H1 (cell line): ENCODE measurements around the gene BCO2. TPM values are rescaled to one million over a fixed set of nuclear protein-coding genes. Genes with fewer than 3 reads are reported as not detected.

Source experiments
- CTCF ChIA-PET: fragments of 300-600 bp; sonication (Branson Sonifier 250); formaldehyde crosslinking; loops from one replicate; lab custom pipeline; 2021; ENCODE audit not compliant: partially characterized antibody; lab: Charles Lee
- POLR2A ChIA-PET: fragments of 300-600 bp; sonication (Branson Sonifier 250); formaldehyde crosslinking; loops from one replicate; lab custom pipeline; 2021; ENCODE audit warnings: inconsistent platforms; ENCODE audit not compliant: partially characterized antibody; lab: Charles Lee
- DNase-seq, 2 experiments: peaks; one replicate each; pipeline versions ENCODE4 v3.0.0 to v3.0.0-alpha.2; 2010 to 2022; ENCODE audit warnings: low spot score in 2 of 2, low read depth in 1 of 2, mixed read lengths in 1 of 2
- FAIRE-seq: peaks from 2 replicates; lab custom pipeline; 2011; peaks lifted over from hg19 to GRCh38; lab: Jason Lieb, UNC
- H2AFZ ChIP-seq: 2 replicates; pipeline ENCODE4 v1.8.1; 2012; ENCODE audit warnings: low read length, inconsistent platforms
- H2AK5ac ChIP-seq: 2 replicates; pipeline ENCODE4 v1.6.1; 2013; ENCODE audit warnings: low read depth, low read length
- H2BK120ac ChIP-seq: replicated peaks from 2 replicates; pipeline ENCODE3; 2013; ENCODE audit warnings: low read depth, low read length, inconsistent platforms
- H2BK12ac ChIP-seq: 2 replicates; pipeline ENCODE4 v1.6.1; 2013; ENCODE audit warnings: low read depth, low read length
- H2BK15ac ChIP-seq: 2 replicates; pipeline ENCODE4 v1.6.1; 2013; ENCODE audit warnings: low read length
- H2BK20ac ChIP-seq: 2 replicates; pipeline ENCODE4 v1.6.1; 2013; ENCODE audit warnings: low read length
- H2BK5ac ChIP-seq: 2 replicates; pipeline ENCODE4 v1.6.1; 2013; ENCODE audit warnings: low read depth, low read length
- H3K14ac ChIP-seq: 2 replicates; pipeline ENCODE4 v1.6.1; 2013; ENCODE audit warnings: inconsistent platforms; ENCODE audit not compliant: insufficient read length
- H3K18ac ChIP-seq: 2 replicates; pipeline ENCODE4 v1.6.1; 2013; ENCODE audit warnings: low read length; ENCODE audit errors: extremely low read depth
- H3K23ac ChIP-seq: 2 replicates; pipeline ENCODE4 v1.6.1; 2013; ENCODE audit warnings: inconsistent platforms; ENCODE audit not compliant: insufficient read length
- H3K23me2 ChIP-seq: 2 replicates; pipeline ENCODE4 v1.6.1; 2013; ENCODE audit warnings: low read depth, low read length
- H3K27ac ChIP-seq: 2 replicates; pipeline ENCODE4 v1.6.1; 2011; ENCODE audit warnings: low read depth, low read length, inconsistent platforms
- H3K27me3 ChIP-seq, 4 experiments: replicated peaks in 1 of 4; 1 replicate in 1 of 4; 2 replicates in 3 of 4; pipeline versions ENCODE4 v1.6.1 to v1.8.1; 2011 to 2013; ENCODE audit warnings: low read length in 3 of 4, mild to moderate bottlenecking in 3 of 4, inconsistent platforms in 2 of 4, mixed read lengths in 2 of 4, moderate library complexity in 1 of 4; ENCODE audit not compliant: control insufficient read depth in 3 of 4, insufficient read depth in 3 of 4; ENCODE audit errors: extremely low read depth in 1 of 4
- H3K36me3 ChIP-seq, 4 experiments: 2 replicates each; pipeline versions ENCODE4 v1.6.1 to v1.8.1; 2011 to 2013; ENCODE audit warnings: mild to moderate bottlenecking in 4 of 4, low read length in 3 of 4, moderate library complexity in 2 of 4, control low read depth in 1 of 4, inconsistent platforms in 1 of 4; ENCODE audit not compliant: insufficient read depth in 4 of 4, control insufficient read depth in 2 of 4
- H3K4ac ChIP-seq: replicated peaks from 2 replicates; pipeline ENCODE3; 2013; ENCODE audit warnings: low read length, low read depth, mixed read lengths, inconsistent platforms; ENCODE audit not compliant: insufficient read length
- H3K4me1 ChIP-seq, 4 experiments: replicated peaks in 1 of 4; 1 replicate in 1 of 4; 2 replicates in 3 of 4; pipeline versions ENCODE4 v1.6.1 to v1.8.1; 2011 to 2013; ENCODE audit warnings: low read length in 3 of 4, inconsistent platforms in 2 of 4, mixed read lengths in 1 of 4; ENCODE audit not compliant: insufficient read depth in 4 of 4, control insufficient read depth in 3 of 4
- H3K4me2 ChIP-seq, 2 experiments: 2 replicates each; pipeline versions ENCODE4 v1.6.1 to v1.8.1; 2011 to 2013; ENCODE audit warnings: low read depth in 2 of 2, low read length in 2 of 2, control low read depth in 1 of 2, inconsistent platforms in 1 of 2, mild to moderate bottlenecking in 1 of 2; ENCODE audit not compliant: insufficient read depth in 1 of 2
- H3K4me3 ChIP-seq, 4 experiments: fragments of 200-600, 300-600 bp in 1 of 4; sonication (generic), shearing (Covaris generic), sonication (Bioruptor Twin) in 1 of 4; 2 replicates each; pipeline versions ENCODE4 v1.5.1 to v1.8.1; 2011 to 2016; ENCODE audit warnings: low read length in 4 of 4, low read depth in 3 of 4, control low read depth in 2 of 4, inconsistent platforms in 2 of 4, mild to moderate bottlenecking in 2 of 4, mixed read lengths in 1 of 4, moderate library complexity in 1 of 4; ENCODE audit not compliant: insufficient read depth in 2 of 4; ENCODE audit errors: extremely low read depth in 1 of 4
- H3K56ac ChIP-seq: replicated peaks from 2 replicates; pipeline ENCODE3; 2013; ENCODE audit warnings: low read depth, mild to moderate bottlenecking, mixed read lengths, low read length, inconsistent platforms; ENCODE audit not compliant: insufficient read length
- H3K79me1 ChIP-seq: 2 replicates; pipeline ENCODE4 v1.6.1; 2013; ENCODE audit warnings: low read depth, low read length, control low read depth
- H3K79me2 ChIP-seq, 2 experiments: 2 replicates each; pipeline versions ENCODE4 v1.6.1 to v1.8.1; 2012 to 2013; ENCODE audit warnings: low read length in 2 of 2, mild to moderate bottlenecking in 2 of 2, inconsistent platforms in 1 of 2; ENCODE audit not compliant: insufficient read depth in 2 of 2, control insufficient read depth in 1 of 2
- H3K9ac ChIP-seq, 4 experiments: replicated peaks in 1 of 4; 1 replicate in 1 of 4; 2 replicates in 3 of 4; pipeline versions ENCODE4 v1.6.1 to v1.8.1; 2011 to 2013; ENCODE audit warnings: low read depth in 3 of 4, low read length in 3 of 4, control low read depth in 2 of 4, mild to moderate bottlenecking in 2 of 4, moderate library complexity in 2 of 4, inconsistent platforms in 1 of 4; ENCODE audit errors: extremely low read depth in 1 of 4
- H3K9me3 ChIP-seq, 2 experiments: 2 replicates each; pipeline versions ENCODE4 v1.6.1 to v1.8.1; 2012 to 2013; ENCODE audit warnings: mild to moderate bottlenecking in 2 of 2, moderate library complexity in 2 of 2, control low read depth in 1 of 2, inconsistent platforms in 1 of 2, low read depth in 1 of 2, low read length in 1 of 2, mixed read lengths in 1 of 2; ENCODE audit not compliant: insufficient read depth in 2 of 2
- H4K20me1 ChIP-seq, 2 experiments: replicated peaks in 1 of 2; 2 replicates each; pipeline versions ENCODE3 to v1.8.1; 2011 to 2013; ENCODE audit warnings: inconsistent platforms in 2 of 2, low read length in 2 of 2, mild to moderate bottlenecking in 1 of 2; ENCODE audit not compliant: insufficient read depth in 2 of 2, control insufficient read depth in 1 of 2
- H4K5ac ChIP-seq: 2 replicates; pipeline ENCODE4 v1.6.1; 2013; ENCODE audit warnings: low read length, low read depth, mixed read lengths, inconsistent platforms; ENCODE audit not compliant: insufficient read length
- H4K8ac ChIP-seq: 2 replicates; pipeline ENCODE4 v1.8.0; 2013; ENCODE audit warnings: mild to moderate bottlenecking, moderate library complexity, low read length, inconsistent platforms; ENCODE audit not compliant: insufficient read depth; ENCODE audit errors: extremely low read depth
- H4K91ac ChIP-seq: replicated peaks from 2 replicates; pipeline ENCODE3; 2013; ENCODE audit warnings: low read length, mixed read lengths, inconsistent platforms; ENCODE audit not compliant: insufficient read length
- ATF3 ChIP-seq: IDR thresholded peaks from 2 replicates; pipeline ENCODE4 v1.6.1; 2011; ENCODE audit warnings: low read depth, mild to moderate bottlenecking, low read length; ENCODE audit not compliant: insufficient read depth
- BRCA1 ChIP-seq: IDR thresholded peaks from 2 replicates; pipeline ENCODE4 v1.6.1; 2012; ENCODE audit warnings: low read depth, low read length, improper control_type of control experiment
- CEBPB ChIP-seq: IDR thresholded peaks from 2 replicates; pipeline ENCODE4 v1.6.1; 2012; ENCODE audit warnings: low read depth, low read length
- EZH2 ChIP-seq: fragments of 200-600 bp; sonication (generic); IDR thresholded peaks from 2 replicates; pipeline ENCODE4 v1.7.1; 2012; ENCODE audit warnings: low read depth, mild to moderate bottlenecking, moderate library complexity, low read length, inconsistent platforms; ENCODE audit not compliant: severe bottlenecking
- JUN ChIP-seq: IDR thresholded peaks from 2 replicates; pipeline ENCODE4 v1.6.1; 2011; ENCODE audit warnings: low read depth, mild to moderate bottlenecking, improper control_type of control experiment, low read length
- RAD21 ChIP-seq, 2 experiments: IDR thresholded peaks in 1 of 2; conservative IDR thresholded peaks in 1 of 2; 2 replicates each; pipeline ENCODE4 v1.6.1; 2011; ENCODE audit warnings: low read depth in 2 of 2, low read length in 2 of 2, improper control_type of control experiment in 1 of 2, inconsistent platforms in 1 of 2, mild to moderate bottlenecking in 1 of 2, moderate library complexity in 1 of 2
- SIRT6 ChIP-seq: IDR thresholded peaks from one replicate; pipeline ENCODE4 v1.7.1; 2012; ENCODE audit warnings: low read length, inconsistent platforms
- USF2 ChIP-seq: IDR thresholded peaks from 2 replicates; pipeline ENCODE4 v1.6.1; 2011; ENCODE audit warnings: low read length, improper control_type of control experiment
- WGBS, 2 experiments: shearing (Covaris generic) in 1 of 2; methylation state at CpG; one replicate each; pipeline versions ENCODE4 v1.1.6 to v1.1.7; 2013 to 2015; ENCODE audit warnings: low lambda C conversion rate in 2 of 2, mixed read lengths in 2 of 2, inconsistent platforms in 1 of 2, low coverage in 1 of 2, missing lambda C conversion rate in 1 of 2; ENCODE audit not compliant: insufficient replicate concordance in 2 of 2, insufficient coverage in 1 of 2, insufficient read length in 1 of 2; ENCODE audit errors: extremely low coverage in 1 of 2, missing lambda C conversion rate in 1 of 2; 5-methylcytosine and 5-hydroxymethylcytosine counted together
- polyA plus RNA-seq, 7 experiments: library from polyadenylated mRNA; depleted of rRNA in 3 of 7; stranded (reverse) in 5 of 7; unstranded in 2 of 7; fragments of >200 nt in 5 of 7; fragments of 200-250 nt in 2 of 7; gene quantifications; 1 replicate in 5 of 7; 2 replicates in 1 of 7; 4 replicates in 1 of 7; pipeline versions ENCODE4 v1.2.1 to v1.2.3, GENCODE V29; 2011 to 2013; ENCODE audit warnings: missing spikeins in 2 of 7, mixed read lengths in 2 of 7
- total RNA-seq: library from RNA; stranded (reverse); fragmentation: NEBNext Ultra II Directional; extraction: Animal tissue kit (Norgen Biotek cat#: 25700); gene quantifications from 2 replicates; pipeline ENCODE4 v1.2.1, GENCODE V29; 2021

BCO2 gene
- total and polyA plus RNA-seq, 2 of the 8 experiments (the other 6 are each of a cell fraction or from before 2014, with no cell fraction given) = 0.42 to 0.82 TPM

GRCh38 chr11:112177589-112177988 lies 2.3 kb downstream of the BCO2 start:
- H2BK12ac ChIP-seq = no peak overlapping the region
- H3K27ac ChIP-seq = no peak overlapping the region
- H3K56ac ChIP-seq = no peak overlapping the region
- no peak overlapping the region for H3K4ac ChIP-seq
- H3K23me2 ChIP-seq = no peaks in the 10 kb centered on the region
- no peaks in the 10 kb centered on the region for H3K79me1 ChIP-seq
- H3K9ac ChIP-seq = no peak overlapping the region
- H4K5ac ChIP-seq = no peak overlapping the region
- DNase-seq (no peak), FAIRE-seq (no peak)
- no peaks in the 10 kb centered on the region for H4K20me1 ChIP-seq
- H3K27me3 ChIP-seq = no peaks in the 10 kb centered on the region
- H3K4me2 ChIP-seq = no peak overlapping the region
- H3K14ac ChIP-seq = no peak overlapping the region
- no peak overlapping the region for H2BK120ac ChIP-seq
- H2AFZ ChIP-seq = no peak overlapping the region
- peaks cover 0 to 3% (median 0%) of the 10 kb centered on the region in 4 experiments; a peak in 1 of 7 replicates for H3K4me1 ChIP-seq
- POLR2A ChIA-PET = no interaction called here
- CTCF ChIA-PET = interaction anchor here (0.8 to 3.9 kb wide), 2 partner anchors 20 to 64 kb away, joined by 4 to 38 read pairs; no protein-coding TSS in a partner anchor
- H2BK5ac ChIP-seq = no peak overlapping the region
- H2AK5ac ChIP-seq = no peak overlapping the region
- no peak overlapping the region for H4K91ac ChIP-seq
- no peak overlapping the region for H3K18ac ChIP-seq
- H3K36me3 ChIP-seq = no peaks in the 10 kb centered on the region
- no peak overlapping the region for H3K4me3 ChIP-seq
- WGBS, 2 experiments = 60% methylated on average over 1 of the region's 4 CpGs; no CpG with 5 or more reads in 1 of the 2 experiments
- H3K23ac ChIP-seq = no peak overlapping the region
- H3K9me3 ChIP-seq = no peaks in the 10 kb centered on the region
- H2BK15ac ChIP-seq = no peak overlapping the region
- H2BK20ac ChIP-seq = no peak overlapping the region
- no peaks in the 10 kb centered on the region for H3K79me2 ChIP-seq
- H4K8ac ChIP-seq = no peak overlapping the region
- no peak for TF ChIP-seq SIRT6
- no peak for TF ChIP-seq RAD21 (IDR thresholded peaks at IDR 0.05 in 1 of 2, conservative IDR thresholded peaks at IDR 0.05 in 1 of 2; ENCODE audit: low read depth in 2 of 2, low read length in 2 of 2)
- TF ChIP-seq CEBPB = no peak
- no peak for TF ChIP-seq EZH2
- TF ChIP-seq ATF3 = no peak
- TF ChIP-seq BRCA1 = no peak
- TF ChIP-seq JUN = no peak
- no peak for TF ChIP-seq USF2
